GM19193 (cell line): ENCODE results near the gene DCBLD1.

ENCODE experiments used
- POLR2A ChIP-seq: IDR thresholded peaks from 4 replicates; pipeline ENCODE4 v1.6.1; 2011; ENCODE audit not compliant: insufficient read depth, insufficient read length; ENCODE audit errors: extremely low read depth

The DCBLD1 gene

DNA sequence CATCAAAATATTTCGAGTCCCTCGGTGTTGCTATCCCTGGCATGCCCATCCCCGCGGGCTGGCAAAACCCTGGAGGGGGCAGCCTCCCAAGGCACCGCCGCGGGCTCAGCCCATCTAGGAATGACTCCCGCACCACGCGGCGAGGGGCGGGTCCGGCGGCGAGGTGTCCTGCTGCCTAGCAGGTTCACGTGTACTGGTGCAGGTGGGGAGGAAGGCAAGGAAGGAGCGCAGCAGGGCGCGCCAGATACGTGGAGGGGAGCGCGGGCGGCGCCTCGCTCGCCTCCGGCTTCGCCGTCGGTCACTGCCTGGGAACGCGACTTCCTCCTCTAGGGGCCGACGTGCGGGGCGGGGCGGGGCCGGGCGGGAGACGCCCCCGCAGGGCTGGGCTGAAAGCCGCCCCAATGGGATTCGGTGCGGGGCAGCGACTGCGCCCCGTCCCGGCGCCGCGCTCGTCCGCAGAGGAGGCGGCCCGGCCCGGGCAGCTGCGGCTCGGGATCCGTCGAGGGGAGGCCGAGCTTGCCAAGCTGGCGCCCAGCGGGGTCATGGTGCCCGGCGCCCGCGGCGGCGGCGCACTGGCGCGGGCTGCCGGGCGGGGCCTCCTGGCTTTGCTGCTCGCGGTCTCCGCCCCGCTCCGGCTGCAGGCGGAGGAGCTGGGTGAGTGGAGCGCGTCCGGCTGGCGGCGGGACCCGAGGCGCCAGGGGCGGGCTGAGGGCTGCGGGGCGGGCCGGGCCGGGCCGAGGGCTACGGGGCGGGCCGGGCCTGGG lies at the start of gene DCBLD1:
TSS of gene DCBLD1 (plus strand) at position 435 of the 764 bp plus-strand sequence. CDS start at position 543, 108 bp downstream.
- TF ChIP-seq POLR2A: peak; percentile 68

DNA sequence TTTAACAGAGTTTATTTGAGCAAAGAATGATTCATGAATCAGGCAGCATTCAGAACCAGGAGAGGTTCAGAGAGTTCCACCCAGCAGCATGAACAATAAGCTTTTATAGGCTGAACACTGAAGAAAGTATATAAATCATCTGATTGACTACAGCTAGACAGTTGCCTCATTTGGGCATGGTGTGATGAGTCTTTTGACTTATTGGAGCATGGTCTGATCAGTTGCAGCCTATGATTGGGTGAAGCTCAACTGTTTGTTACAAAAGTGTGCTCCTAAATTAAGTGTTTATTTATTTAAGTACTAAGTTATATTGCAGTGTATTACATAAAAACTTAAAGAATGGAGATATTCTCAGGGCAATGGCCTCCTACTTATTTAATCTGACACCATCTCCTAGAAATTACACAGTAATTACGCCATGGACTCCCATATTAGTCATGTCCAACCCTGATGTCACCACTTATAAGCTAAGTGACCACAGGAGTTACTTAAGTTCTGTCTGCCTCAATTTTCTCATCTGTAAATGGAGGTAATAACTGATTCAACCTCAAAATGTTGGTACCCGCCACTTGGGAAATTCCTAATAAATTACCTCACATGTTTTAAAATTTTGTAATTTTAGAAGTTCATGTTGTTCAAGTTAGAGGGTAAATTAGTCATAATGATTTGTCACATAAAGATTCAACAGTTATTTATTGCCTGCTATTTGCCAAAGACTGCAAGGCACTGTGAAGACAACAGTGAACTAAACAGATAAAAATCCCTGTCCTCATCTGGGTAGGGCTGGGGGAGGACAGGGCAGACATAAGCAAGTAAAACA lies 41.6 kb upstream of the DCBLD1 start:
- TF ChIP-seq POLR2A: no peak

DNA sequence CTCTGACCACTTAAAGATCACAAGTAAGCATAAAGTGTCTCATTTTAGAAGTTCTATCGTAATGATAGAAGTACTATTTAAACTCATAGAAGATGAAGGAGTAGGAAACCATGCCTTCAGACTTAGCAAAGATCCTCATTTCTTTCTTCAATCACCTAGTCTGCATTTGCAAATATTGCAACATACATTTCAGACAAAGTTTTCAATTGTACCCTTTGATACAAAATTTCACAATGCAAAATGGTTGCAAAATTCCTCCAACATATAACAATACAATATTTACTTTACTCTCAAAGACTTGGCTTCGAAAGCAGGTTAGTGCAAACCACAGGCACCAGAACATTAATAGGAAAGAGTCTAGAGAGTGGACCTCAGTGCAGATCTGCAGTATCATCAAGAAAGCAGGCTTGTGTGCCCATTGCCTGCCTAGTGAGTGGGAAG lies 40.6 kb upstream of the DCBLD1 start:
- TF ChIP-seq POLR2A: no peak

DNA sequence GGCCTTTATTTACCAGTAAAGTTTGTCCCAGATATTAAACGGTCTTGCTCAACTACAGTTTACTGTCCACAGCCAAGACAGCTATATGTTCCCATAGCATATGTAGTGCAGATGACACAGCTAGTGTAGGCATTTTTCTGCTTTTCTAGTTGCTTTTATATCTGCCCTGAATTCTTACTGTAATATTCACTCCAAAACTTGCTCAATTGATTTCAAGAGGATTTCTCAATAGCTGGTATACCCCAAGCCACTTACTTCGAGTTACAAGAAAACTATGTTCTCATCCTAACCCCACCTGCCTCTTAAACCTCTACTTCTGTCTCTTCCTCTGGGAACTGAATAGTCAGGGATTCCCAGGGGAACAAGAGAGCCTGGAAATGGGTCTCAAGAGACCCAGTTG lies 37.9 kb upstream of the DCBLD1 start:
- no peak for TF ChIP-seq POLR2A

DNA sequence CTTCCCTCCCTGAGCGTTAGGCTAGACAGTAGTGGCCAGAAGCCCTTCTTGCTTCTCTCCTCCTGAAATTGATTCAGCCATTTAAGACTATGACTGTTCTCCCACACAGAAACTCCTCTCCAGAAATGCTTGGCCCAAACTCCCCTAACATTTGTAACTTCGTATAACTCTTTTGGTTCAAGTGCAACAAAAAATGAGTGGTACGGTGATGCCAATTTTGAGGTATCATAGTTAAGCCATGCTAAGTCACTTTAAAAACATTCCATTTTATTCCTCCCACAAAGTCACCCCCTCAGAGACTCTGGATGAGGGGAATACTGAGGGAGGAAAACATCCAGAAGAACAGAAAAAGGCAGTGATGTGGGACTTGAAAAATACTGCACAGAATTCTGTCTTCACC lies 35.6 kb upstream of the DCBLD1 start:
- TF ChIP-seq POLR2A: no peak

DNA sequence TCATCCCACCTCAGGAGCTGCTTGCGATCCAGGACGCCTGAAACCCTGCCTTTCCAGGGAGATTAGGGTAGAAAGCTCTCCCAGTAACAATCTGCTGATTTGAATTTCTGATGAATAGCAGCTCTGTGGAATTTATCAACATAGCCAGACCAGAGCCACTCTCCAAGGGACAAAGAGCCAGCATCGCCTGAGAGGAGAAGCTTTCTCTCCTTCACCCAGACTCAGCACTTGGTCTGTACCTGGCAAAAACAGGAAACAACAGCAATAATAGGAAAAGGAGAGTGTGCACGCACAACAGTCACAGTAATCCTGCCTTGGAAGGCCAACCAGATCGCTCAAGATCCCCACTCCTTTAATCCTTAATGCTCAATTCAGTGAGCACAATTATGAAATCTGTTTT lies 34.5 kb upstream of the DCBLD1 start:
- no peak for TF ChIP-seq POLR2A

DNA sequence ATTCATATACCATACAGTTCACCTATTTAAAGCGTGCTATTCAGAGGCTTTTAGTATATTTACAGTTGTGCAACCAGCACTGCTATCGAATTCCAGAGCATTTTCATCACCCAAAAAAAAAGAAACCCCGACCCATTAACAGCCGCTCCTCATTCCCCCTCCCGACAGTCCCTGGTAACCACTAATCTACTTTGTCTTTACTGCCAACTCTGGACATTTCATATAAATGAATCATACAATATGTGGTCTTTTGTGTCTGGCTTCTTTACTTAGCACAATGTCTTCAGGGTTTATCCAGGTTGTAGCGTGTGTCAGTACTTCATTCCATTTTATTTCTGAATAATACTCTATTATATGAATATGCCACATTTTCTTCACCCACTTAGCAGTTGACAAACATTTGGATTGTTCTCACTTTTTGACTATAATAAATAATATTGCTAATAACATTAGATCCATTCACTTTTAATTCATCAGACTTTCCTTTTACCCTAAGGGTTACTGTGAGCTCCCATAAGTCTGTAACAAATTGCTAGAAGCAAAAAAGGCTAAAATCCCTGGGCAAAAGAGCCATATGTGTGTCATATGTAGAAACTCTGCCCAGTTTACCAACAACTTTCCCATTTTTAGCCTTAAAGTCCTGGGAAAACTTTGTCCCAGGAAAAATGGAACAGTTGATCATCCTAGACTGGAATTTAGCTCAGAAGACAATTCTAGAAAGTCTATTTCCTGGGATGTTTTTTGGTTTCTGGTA lies 33.6 kb upstream of the DCBLD1 start:
- TF ChIP-seq POLR2A: no peak

DNA sequence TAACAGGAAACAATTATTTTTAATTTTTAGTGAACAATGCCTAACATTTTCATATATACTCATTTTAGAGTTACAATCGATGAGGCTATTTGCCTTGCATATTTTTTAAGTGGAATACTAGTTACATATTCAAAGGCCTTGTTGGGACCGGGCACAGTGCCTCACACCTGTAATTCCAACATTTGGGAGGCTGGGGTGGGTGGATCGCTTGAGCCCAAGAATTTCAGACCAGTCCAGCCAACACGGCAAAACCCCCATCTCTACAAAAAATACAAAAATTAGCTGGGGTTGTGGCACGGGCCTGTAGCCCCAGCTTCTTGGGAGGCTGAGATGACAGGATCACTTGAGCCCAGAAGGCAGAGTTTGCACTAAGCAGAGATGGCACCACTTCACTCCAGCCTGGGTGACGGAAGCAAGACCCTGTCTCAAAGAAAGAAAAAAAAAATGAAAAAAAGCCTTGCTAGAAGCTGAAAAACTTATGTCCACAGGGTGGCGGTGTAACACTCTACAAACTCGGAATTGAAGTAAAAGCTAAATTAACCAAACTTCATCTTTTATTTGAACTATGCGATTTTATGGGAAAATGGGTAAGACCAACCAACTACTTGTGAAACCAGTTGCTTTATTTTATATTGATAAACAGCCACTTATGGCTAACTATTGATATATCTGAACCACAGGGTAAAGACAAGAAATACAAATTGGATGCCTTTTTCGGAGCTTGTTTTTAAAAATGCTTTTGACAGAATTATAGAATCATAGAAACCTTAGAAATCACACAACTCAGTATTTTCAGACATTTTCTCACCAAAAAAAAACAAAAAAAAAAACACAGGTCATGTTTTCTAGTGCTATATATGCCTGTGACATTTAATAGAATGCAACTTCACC lies 32.7 kb upstream of the DCBLD1 start:
- no peak for TF ChIP-seq POLR2A

DNA sequence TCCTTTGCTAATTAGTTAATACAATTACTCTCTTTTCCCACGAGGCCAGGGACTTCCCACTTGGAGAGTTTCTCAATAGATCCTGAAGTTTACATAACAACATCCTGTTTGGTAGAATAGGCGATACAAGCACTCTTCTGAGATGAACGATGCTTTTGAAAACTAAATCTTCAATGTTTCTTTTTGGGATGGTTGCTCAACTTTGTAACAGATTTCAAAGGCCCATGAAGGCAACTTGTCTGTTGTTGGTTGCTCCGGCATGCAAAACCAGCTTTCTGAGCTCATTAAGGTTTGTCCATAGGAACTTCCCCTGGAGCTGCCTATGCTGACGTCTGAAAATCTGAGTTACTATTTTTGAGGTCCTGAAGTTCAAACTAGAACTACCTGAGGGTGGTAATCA lies 30.8 kb upstream of the DCBLD1 start:
- no peak for TF ChIP-seq POLR2A

DNA sequence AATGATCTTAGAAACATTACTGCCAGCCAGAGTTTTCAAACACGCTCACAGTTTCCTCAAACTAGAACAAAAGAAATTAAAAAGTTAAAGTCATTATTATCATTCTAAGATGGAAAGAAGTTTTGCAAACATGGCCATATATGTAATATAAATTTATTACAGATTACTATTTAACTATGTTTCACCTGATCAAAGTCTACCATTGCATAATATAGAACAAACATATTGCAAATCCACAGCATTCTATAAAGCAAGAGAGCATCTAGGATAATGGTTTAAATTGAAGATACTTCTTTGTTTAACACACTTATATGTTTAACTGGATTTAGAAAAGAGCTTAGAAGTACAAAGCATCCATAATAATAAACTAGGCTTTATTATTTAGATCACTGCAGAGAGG lies 26.2 kb upstream of the DCBLD1 start:
- no peak for TF ChIP-seq POLR2A

DNA sequence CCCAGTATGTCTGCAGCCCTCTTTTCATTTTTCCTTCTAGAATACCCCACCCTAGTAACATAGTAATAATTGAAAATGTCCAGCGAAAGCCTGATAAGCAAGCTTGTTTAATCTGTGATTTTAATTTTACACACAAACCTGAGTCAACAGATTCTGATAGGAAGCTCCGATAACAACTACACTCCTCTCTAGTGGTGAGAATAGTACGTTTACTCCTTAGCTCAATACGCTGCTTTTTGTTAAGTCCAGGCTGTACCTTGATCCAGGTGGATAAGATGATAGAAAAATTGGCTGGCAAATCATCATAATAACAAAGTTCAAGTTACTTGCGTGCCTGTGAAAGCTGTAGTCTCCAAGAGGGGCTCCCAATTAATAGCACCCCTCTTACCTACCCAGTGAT lies 25.5 kb upstream of the DCBLD1 start:
- TF ChIP-seq POLR2A: no peak

DNA sequence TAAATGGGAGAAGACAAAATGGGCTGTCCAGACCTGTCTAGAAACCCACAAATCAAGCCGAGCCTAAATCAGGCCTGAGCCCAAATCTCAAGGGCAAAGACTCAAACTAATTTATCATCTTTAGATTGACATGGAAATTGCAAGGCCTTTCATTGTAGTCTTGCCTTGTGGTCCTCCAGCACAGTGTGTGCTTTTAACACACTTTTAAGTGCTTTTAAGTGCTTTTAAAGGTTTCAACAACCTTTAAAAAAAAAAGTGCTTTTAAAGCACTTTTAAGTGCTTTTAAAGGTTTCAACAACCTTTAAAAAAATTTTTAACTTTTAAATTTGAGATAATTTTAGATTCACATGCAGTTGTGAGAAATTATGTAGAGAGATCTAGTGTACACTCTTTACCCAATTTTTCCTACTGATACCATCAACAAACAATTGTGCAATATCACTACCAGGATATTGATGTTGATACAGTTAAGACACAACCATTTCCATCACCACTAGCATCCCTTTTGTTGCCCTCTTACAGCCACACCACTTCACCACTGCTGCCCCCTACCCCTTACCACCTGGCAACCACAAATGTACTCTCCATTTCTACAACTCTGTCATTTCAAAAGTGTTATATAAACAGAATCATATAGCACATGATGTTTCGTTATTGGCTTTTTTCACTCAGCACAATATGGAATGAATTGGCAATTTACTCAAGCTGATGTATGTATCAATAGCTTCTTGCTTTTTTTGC lies 23.1 kb upstream of the DCBLD1 start:
- no peak for TF ChIP-seq POLR2A

DNA sequence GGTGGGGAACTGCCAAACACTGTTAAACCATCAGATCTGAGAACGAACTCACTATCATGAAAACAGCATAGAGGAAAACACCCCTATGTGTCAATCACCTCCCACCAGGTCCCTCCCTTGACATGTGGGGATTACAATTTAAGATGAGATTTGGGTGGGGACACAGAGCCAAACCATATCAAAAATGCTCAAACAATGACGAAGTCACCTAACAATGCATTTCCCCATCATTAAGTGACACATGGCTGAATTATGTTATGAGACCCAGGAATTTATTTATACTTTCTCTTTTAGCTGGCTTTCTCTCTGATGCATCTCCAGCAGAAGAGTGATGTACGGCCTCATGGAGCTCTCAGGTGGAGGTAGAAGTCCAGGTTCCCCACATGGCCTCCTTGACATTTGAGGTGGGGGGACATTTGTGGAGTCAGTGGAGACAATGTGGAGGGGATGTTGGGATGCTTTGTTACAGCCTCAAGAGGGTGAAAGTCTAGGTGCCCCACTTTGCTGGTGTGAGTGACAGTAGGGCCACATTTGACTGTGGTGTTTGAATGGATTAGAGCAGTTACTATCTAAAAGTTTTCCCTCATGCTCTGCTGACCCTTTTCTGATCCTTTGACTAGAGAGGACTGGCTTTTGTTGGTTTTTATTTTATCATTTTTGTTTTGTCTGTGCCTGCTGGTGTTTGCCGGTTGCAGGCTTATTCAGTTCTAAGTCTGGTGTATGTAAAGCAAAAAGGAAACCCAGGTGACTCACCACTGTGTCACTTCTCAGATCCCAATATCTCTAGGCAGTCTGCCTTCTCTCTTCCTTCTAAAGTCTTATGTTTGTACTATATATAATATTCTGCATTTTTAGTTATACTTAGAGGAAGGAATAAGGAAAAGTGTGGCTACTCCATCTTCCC lies 18.5 kb upstream of the DCBLD1 start:
- TF ChIP-seq POLR2A: no peak
